RWPE1 (cell line): Measurements from ENCODE around the gene MEGF11.
A peak's percentile ranks its signal among the peaks of the same experiment; 100 is the strongest.

Source experiments
- CTCF ChIA-PET: fragments of 350-600 bp; sonication (Branson Sonifier 250); formaldehyde crosslinking; extraction: SDS; loops from one replicate; lab custom pipeline; 2021; lab: Yijun Ruan, JAX
- POLR2A ChIA-PET: fragments of 400-600 bp; formaldehyde crosslinking; extraction: SDS; loops from one replicate; lab custom pipeline; 2020; ENCODE audit warnings: antibody characterized with exemption; ENCODE audit not compliant: low non-redundant PET; lab: Yijun Ruan, JAX
- DNase-seq: peaks from one replicate; pipeline ENCODE4 v3.0.0; 2012; ENCODE audit warnings: low spot score
- H3K27ac ChIP-seq: fragments of 450-650 bp; 2 replicates; pipeline ENCODE4 v1.5.1; 2017
- CTCF ChIP-seq: fragments of 450-650 bp; conservative IDR thresholded peaks from 2 replicates; pipeline ENCODE4 v1.5.1; 2017; ENCODE audit warnings: low read depth, mild to moderate bottlenecking

MEGF11 gene

DNA sequence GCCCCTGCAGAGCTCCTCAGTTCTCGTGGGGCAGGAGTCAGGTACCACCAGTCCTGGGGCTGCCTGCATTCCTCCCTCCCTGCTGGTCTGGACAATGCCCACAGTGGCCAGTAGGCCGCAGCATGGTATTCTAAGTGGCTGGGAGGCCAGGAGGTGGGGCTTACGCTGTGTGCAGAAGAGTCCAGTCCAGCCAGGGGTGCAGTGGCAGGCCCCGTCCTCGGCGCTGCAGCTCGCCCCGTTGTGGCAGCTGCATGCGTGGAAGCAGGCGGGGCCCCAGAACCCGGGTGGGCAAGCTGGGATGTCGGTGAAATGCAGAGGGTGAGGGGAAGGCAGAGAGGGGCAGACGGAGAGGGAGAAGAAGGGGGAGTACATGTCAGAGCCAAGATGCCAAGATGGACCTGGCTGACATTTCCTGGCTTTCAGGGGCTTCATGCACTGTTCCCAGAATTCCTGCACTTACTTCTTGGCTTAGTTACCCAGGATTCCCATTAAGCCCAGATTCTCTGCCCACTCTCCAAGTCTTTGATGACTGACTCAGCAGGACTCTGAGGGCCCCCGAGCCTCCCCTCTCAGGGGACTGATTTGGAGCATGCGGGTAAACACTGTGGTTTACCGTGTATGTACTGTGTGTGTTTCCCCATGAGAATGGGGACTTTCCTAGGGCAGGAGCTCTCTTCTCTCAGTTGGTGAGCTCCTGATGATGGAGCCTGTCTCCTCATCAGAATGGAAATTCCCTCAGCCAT is 336.7 kb downstream of the MEGF11 start:
- no peak; the same call in 1 of the 2 replicates for TF ChIP-seq CTCF
- ChIA-PET POLR2A (no interaction called here), CTCF (interaction anchor here (1.0 kb wide), 2 partner anchors 35 to 129 kb away, joined by 3 read pairs; no protein-coding TSS in a partner anchor)
- H3K27ac ChIP-seq: no peak overlapping the region
- peak; percentile 45 for DNase-seq

- CTCF ChIA-PET: interaction anchor here (0.6 kb wide), 1 partner anchor 252 kb away, joined by 3 read pairs; no protein-coding TSS in a partner anchor
- no peak for DNase-seq
- no peak overlapping the region for H3K27ac ChIP-seq
- TF ChIP-seq CTCF: no peak
- POLR2A ChIA-PET: no interaction called here
Observed at GRCh38 chr15:65916041-65916663, 337.4 kb downstream of the MEGF11 start.

- no peak for TF ChIP-seq CTCF
- POLR2A ChIA-PET: interaction anchor here (0.5 kb wide), 1 partner anchor 140 kb away, joined by 5 read pairs; no protein-coding TSS in a partner anchor
- no peak overlapping the region for H3K27ac ChIP-seq
- CTCF ChIA-PET: interaction anchor here (0.6 kb wide), 1 partner anchor 253 kb away, joined by 3 read pairs; no protein-coding TSS in a partner anchor
- no peak for DNase-seq
Observed at GRCh38 chr15:65914981-65915925, 338.3 kb downstream of the MEGF11 start.

GRCh38 chr15:65914386-65914785 is 339.2 kb downstream of the MEGF11 start:
- TF ChIP-seq CTCF: no peak
- POLR2A ChIA-PET: no interaction called here
- no peak for DNase-seq
- H3K27ac ChIP-seq: no peak overlapping the region
- CTCF ChIA-PET: no interaction called here

DNA sequence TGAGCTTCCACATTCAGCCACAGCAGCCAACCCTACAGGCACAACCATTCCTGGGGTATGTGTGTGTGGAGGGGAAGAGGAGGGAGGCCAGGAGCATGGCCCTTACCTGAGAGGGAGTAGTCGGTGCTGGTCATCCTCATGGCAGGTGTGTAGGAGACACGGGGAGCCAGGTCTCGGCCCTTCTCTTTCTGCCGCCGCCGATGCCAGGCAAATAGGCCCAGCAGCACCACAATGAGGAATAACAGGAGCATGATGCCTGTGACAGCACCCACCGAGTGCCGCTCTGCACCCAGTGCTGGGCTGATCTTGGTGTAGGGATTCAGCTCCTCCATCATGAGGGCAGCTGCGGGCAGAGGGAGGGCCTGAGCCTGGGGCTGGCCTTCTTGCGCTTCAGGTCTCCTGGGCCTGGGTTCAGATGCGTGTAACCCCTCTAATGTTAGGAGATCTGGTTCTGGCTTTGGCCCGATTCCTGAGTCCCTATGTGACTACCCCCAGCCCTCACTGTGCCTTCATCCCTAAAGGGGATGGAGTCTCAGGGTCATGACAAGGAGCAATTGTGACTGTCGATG is 339.8 kb downstream of the MEGF11 start:
- ChIA-PET CTCF (no interaction called here), POLR2A (no interaction called here)
- no peak for DNase-seq
- no peak for TF ChIP-seq CTCF
- H3K27ac ChIP-seq: no peak overlapping the region

DNA sequence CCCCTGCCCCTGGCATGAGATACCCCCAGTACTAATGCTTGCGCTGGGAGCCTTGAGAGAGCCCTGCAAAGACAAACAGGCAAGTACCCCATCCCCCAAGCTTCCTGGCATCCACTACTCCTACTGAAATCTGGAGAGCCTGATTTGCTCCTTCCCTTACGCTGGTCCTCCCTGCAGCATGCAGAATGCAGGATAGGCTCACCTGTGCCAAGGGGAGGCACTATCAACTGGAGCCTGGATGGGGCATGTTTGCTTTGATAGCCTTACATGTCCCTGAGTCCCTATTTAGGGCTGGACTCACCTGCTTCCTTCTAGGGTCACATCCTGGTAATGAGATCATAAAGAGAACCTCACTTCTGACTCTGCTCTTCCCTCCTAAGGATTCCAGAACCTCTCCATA is 341.3 kb downstream of the MEGF11 start:
- no peak for DNase-seq
- no peak overlapping the region for H3K27ac ChIP-seq
- POLR2A ChIA-PET: no interaction called here
- CTCF ChIA-PET: no interaction called here
- TF ChIP-seq CTCF: no peak
